Left lung (tissue), 10 donors: ENCODE data around the gene EXOC4. TPM values are rescaled to one million over a fixed set of nuclear protein-coding genes. Genes with fewer than 3 reads are reported as not detected.
A peak's percentile ranks its signal among the peaks of the same experiment; 100 is the strongest.

Experiments
- ATAC-seq: fragments of 200-7000 bp; cut with Tn5 transposase; one replicate; pipeline ENCODE4 v1.9.1; 2020; ENCODE audit warnings: moderate library complexity
- DNase-seq, 4 donors: peaks; one replicate each; pipeline ENCODE4 v3.0.0-alpha.2; 2013 to 2020
- H3K27ac ChIP-seq, 2 donors: fragments of 200-600 bp; sonication (generic) in 1 of 2; one replicate each; pipeline versions ENCODE4 v1.5.0 to v1.8.0; 2020 to 2021
- H3K27me3 ChIP-seq, 2 donors: fragments of 200-600 bp; sonication (generic) in 1 of 2; one replicate each; pipeline versions ENCODE4 v1.5.0 to v1.8.0; 2020 to 2021
- H3K36me3 ChIP-seq, 2 donors: fragments of 200-600 bp; sonication (generic) in 1 of 2; one replicate each; pipeline versions ENCODE4 v1.5.0 to v1.8.0; 2020 to 2021
- H3K4me1 ChIP-seq, 2 donors: fragments of 200-600 bp; one replicate each; pipeline ENCODE4 v1.8.0; 2021
- H3K4me3 ChIP-seq, 2 donors: fragments of 200-600 bp; sonication (generic) in 1 of 2; one replicate each; pipeline versions ENCODE4 v1.5.0 to v1.8.0; 2020 to 2021; ENCODE audit warnings: mild to moderate bottlenecking in 1 of 2
- H3K9me3 ChIP-seq, 2 donors: fragments of 200-600 bp; sonication (generic) in 1 of 2; one replicate each; pipeline versions ENCODE4 v1.5.0 to v1.8.0; 2020 to 2021
- intact Hi-C, 2 donors: fragments of 100-400 bp; cut with DNase I; formaldehyde crosslinking; loops; one replicate each; pipeline versions ENCODE4 v1.11.2 to v1.14.2; 2022
- polyA plus RNA-seq, 6 donors: library from polyadenylated mRNA; unstranded; fragments of 120-200 nt; gene quantifications; one replicate each; pipeline ENCODE4 v1.2.1, GENCODE V29; 2013; ENCODE audit not compliant: insufficient read length in 6 of 6
- total RNA-seq, 2 donors: library from RNA; stranded (reverse); fragmentation: NEBNext Ultra II Directional; extraction: Animal tissue kit (Norgen Biotek cat#: 25700); gene quantifications; one replicate each; pipeline ENCODE4 v1.2.1, GENCODE V29; 2021
- TF ChIP-seq, protein P1 (sequence below), 2 donors: fragments of 200-600 bp; sonication (generic) in 1 of 2; IDR thresholded peaks; one replicate each; pipeline versions ENCODE4 v1.5.0 to v1.8.0; 2021; ENCODE audit warnings: antibody characterized with exemption in 2 of 2
- donor health status: DM: no; HTN: yes; CAD: no.
- donor health status: DM: no; HTN: no; CAD: no.

The EXOC4 gene
- total and polyA plus RNA-seq, 8 donors, result 52.5 to 79.4 (median 65.9) TPM

- H3K4me3 ChIP-seq, result no peak overlapping the region
- no peaks in the 10 kb centered on the region for H3K36me3 ChIP-seq
- ATAC-seq, result peak; percentile 66
- TF ChIP-seq, protein P1, sequence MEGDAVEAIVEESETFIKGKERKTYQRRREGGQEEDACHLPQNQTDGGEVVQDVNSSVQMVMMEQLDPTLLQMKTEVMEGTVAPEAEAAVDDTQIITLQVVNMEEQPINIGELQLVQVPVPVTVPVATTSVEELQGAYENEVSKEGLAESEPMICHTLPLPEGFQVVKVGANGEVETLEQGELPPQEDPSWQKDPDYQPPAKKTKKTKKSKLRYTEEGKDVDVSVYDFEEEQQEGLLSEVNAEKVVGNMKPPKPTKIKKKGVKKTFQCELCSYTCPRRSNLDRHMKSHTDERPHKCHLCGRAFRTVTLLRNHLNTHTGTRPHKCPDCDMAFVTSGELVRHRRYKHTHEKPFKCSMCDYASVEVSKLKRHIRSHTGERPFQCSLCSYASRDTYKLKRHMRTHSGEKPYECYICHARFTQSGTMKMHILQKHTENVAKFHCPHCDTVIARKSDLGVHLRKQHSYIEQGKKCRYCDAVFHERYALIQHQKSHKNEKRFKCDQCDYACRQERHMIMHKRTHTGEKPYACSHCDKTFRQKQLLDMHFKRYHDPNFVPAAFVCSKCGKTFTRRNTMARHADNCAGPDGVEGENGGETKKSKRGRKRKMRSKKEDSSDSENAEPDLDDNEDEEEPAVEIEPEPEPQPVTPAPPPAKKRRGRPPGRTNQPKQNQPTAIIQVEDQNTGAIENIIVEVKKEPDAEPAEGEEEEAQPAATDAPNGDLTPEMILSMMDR (IDR thresholded peaks at IDR 0.05), result no peak
- no peaks in the 10 kb centered on the region for H3K27me3 ChIP-seq
- H3K9me3 ChIP-seq, result no peaks in the 10 kb centered on the region
- no peak overlapping the region for H3K27ac ChIP-seq
- intact Hi-C loops, result no loop called here
- no peaks in the 10 kb centered on the region for H3K4me1 ChIP-seq
- DNase-seq, result peak in 1 of 4 donors; percentile 24
Observed at GRCh38 chr7:134022286-134022911, 769.5 kb downstream of the EXOC4 start.

DNA sequence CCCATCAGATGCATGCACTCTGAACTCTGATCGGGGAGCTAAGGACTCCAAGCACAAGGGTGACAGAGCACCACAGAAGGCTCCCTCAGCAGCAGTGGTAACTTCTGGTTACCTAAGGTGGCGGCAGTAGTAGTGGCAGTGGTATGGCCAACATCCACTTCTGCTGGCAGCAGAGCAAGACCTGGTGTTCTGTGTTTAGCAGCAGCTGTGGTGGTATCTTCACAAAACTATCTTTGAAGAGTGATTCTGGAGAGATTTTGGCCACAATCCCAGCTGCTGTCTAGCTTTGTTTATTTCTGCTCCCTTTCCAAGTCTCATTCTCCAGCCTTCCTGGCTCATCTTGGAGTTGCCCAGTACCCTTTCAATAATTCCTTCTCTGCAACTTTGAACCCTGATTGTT, 771.9 kb downstream of the EXOC4 start:
- Histone ChIP-seq H3K4me3 (no peak overlapping the region), H3K4me1 (no peaks in the 10 kb centered on the region), H3K27ac (no peak overlapping the region), H3K27me3 (no peaks in the 10 kb centered on the region), H3K9me3 (no peaks in the 10 kb centered on the region), H3K36me3 (no peaks in the 10 kb centered on the region)
- ATAC-seq (no peak), DNase-seq (peak in 2 of 4 donors; percentile 51 to 52)
- intact Hi-C loops, result no loop called here
- TF ChIP-seq, protein P1 (IDR thresholded peaks at IDR 0.05), result no peak

- H3K36me3 ChIP-seq, result no peaks in the 10 kb centered on the region
- H3K4me1 ChIP-seq, result no peaks in the 10 kb centered on the region
- H3K9me3 ChIP-seq, result no peaks in the 10 kb centered on the region
- intact Hi-C loops, result no loop called here
- H3K4me3 ChIP-seq, result no peak overlapping the region
- ATAC-seq (no peak), DNase-seq (no peak)
- H3K27ac ChIP-seq, result no peak overlapping the region
- no peaks in the 10 kb centered on the region for H3K27me3 ChIP-seq
- TF ChIP-seq, protein P1 (IDR thresholded peaks at IDR 0.05), result no peak
Observed at GRCh38 chr7:134028853-134029252, 776.0 kb downstream of the EXOC4 start.

DNA sequence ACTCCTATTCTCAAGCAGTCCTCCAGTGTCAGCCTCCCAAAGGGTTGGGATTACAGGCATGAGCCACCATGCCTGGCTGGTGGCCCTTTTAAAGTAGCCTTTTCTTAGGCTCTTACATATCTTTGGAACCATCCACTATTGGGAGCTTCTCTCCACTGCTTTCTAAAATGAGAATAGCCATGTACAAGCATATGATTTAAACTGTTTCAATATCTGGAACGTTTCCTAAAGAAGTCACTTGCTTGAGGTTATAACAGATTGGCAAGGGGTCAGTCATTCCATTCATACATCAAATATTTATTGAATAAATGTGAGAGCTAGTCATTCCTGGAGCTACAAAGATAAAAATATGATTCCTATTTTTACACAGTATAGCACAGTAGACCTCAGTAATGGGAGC, 776.9 kb downstream of the EXOC4 start:
- no peak overlapping the region for H3K27ac ChIP-seq
- no peaks in the 10 kb centered on the region for H3K27me3 ChIP-seq
- intact Hi-C loops, result no loop called here
- no peaks in the 10 kb centered on the region for H3K4me1 ChIP-seq
- TF ChIP-seq, protein P1 (IDR thresholded peaks at IDR 0.05), result no peak
- H3K4me3 ChIP-seq, result no peak overlapping the region
- ATAC-seq (no peak), DNase-seq (no peak)
- H3K9me3 ChIP-seq, result no peaks in the 10 kb centered on the region
- H3K36me3 ChIP-seq, result no peaks in the 10 kb centered on the region

DNA sequence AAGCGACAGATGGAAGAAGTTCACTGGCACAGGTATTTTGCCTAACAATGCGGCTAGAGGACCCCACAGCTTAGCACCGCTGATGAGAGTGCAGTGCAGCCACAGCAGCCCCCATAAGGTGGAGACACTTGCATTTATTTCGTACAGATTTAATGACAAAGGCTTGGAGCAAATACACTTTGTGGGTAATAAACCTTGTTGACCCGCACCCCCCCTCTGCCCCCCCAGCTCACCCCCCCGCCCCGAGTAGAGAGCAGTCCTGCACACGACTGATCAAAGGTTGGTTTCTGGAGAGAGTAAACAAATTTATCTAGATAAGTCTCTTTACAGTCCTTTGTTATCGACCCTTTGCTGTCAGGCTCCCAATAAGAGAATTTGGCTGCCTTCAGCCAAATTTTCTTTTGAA, 777.6 kb downstream of the EXOC4 start:
- Histone ChIP-seq H3K9me3 (no peaks in the 10 kb centered on the region), H3K36me3 (no peaks in the 10 kb centered on the region), H3K4me3 (no peak overlapping the region), H3K4me1 (no peaks in the 10 kb centered on the region), H3K27me3 (no peaks in the 10 kb centered on the region), H3K27ac (no peak overlapping the region)
- TF ChIP-seq, protein P1 (IDR thresholded peaks at IDR 0.05), result no peak
- intact Hi-C loops, result no loop called here
- ATAC-seq, result no peak
- DNase-seq, result no peak
